Stimulated activated CD4-positive, alpha-beta T cell treated with anti-CD3 and anti-CD28 coated beads, Interleukin-15, amount 100 ng/mL, for 24 hours (primary cell): ENCODE results near the gene KIAA0040.
A peak's percentile ranks its signal among the peaks of the same experiment; 100 is the strongest.

Experiments
- DNase-seq: peaks from one replicate; pipeline ENCODE4 v3.0.0-alpha.2; 2020

Gene KIAA0040

GRCh38 chr1:175192630-175193526 lies at the start of gene KIAA0040:
TSS of gene KIAA0040 (minus strand) at chr1:175192776. CDS start at chr1:175161013, 31,763 bp downstream.
- peak; percentile 78 for DNase-seq

DNA sequence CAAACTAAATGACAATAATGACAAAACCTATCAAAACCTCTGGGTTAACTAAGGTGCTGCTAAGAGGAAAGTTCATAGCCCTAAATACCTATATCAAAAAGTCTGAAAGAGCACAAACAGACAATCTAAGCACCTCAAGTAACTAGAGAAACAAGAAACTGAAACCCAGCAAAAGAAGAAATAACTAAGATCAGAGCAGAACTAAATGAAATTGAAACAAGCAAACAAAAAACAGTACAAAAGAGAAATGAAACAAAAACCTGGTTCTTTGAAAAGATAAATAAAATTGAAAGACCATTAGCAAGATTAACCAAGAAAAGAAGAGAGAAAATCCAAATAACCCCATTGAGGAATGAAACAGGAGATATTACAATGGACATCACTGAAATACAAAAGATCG lies 44.8 kb upstream of the KIAA0040 start:
- DNase-seq: no peak

GRCh38 chr1:175234639-175235038 lies 42.1 kb upstream of the KIAA0040 start:
- DNase-seq: no peak

- no peak for DNase-seq
Observed at GRCh38 chr1:175232335-175232734, 39.8 kb upstream of the KIAA0040 start.

GRCh38 chr1:175225805-175226129 lies 33.2 kb upstream of the KIAA0040 start:
- no peak for DNase-seq

- DNase-seq: no peak
Observed at GRCh38 chr1:175222296-175222938, 29.8 kb upstream of the KIAA0040 start.

DNA sequence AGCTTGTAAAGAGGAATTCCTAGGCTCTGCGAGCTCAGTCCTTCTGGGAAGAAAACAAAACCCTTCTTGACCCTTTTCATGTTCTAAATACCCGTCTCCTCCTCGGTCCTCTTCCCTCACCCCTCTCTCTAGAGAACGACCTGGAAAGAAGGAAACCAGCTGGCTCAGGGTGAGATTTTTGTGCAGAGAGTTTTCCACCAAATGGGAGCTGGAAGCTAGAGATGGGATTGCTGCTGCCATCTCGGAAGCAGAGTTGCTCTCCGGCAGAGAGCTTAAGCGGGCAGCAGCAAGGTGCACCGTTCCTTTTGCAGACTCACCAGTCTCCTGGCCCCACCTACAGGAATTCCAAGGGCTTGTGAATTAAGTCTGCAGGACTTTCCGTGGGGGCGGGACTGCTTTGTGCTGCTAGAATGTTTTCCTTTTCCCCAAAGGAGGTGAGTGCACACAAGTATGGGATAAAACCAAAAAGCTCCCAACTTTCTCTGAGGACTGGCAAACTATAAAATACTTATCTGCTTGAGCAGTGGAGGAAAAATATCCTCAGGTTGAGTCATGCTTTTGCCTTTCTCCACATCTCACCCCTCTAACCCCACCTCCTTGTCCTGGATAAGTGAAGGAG lies 29.1 kb upstream of the KIAA0040 start:
- no peak for DNase-seq

DNA sequence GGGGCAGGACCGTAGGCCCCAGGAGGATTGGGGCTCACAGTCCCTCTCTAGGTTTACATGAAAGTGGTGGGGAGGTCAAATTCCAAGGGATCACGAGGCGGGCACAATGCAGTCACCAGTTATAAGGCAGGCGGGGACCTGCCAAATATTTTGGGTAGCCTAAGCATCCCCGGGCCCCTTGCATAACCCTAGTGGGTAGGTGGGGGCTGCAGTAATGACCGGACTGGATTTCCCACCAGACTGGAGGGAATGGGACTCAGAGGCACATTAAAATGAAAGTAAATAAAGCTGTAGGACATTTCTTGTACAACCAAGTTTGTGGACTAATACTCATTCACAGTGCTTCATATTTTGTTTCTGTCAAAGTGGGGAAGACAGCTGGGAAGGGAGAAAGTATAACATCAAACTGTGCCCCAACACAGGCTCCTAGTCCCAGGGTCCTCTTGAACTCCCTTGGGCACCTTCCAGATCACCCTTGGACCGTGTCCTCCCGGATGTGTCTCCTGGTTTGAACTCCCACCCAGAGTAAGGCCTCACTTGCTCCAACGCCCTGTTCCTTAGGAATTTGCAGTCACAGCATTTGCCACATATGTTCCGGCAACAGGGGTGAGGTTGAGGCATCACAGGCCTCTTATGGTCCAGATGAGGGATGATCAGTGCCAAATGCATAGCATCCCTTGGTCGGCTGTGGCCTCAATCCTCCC lies 28.4 kb upstream of the KIAA0040 start:
- DNase-seq: no peak

DNA sequence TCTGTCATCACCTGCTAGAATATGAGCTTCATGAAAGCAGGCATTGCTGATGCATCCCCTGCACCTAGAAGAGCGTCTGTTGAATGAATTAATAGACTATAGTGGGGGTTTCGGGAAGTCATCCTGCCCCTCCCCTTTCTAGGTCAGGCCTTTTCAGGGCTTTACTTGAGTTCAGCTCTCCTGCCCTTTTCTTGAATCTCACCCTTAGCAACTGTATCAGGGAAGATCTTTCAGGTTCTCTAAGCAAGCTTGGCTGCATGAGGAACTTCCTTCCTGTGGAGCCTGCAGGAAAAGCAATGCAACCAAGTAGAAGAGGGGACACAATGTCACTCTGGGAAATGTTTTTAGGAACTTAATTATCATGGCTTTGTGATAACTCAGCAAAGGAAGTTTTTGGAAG lies 27.2 kb upstream of the KIAA0040 start:
- no peak for DNase-seq

GRCh38 chr1:175218786-175219434 lies 26.3 kb upstream of the KIAA0040 start:
- DNase-seq: no peak

DNA sequence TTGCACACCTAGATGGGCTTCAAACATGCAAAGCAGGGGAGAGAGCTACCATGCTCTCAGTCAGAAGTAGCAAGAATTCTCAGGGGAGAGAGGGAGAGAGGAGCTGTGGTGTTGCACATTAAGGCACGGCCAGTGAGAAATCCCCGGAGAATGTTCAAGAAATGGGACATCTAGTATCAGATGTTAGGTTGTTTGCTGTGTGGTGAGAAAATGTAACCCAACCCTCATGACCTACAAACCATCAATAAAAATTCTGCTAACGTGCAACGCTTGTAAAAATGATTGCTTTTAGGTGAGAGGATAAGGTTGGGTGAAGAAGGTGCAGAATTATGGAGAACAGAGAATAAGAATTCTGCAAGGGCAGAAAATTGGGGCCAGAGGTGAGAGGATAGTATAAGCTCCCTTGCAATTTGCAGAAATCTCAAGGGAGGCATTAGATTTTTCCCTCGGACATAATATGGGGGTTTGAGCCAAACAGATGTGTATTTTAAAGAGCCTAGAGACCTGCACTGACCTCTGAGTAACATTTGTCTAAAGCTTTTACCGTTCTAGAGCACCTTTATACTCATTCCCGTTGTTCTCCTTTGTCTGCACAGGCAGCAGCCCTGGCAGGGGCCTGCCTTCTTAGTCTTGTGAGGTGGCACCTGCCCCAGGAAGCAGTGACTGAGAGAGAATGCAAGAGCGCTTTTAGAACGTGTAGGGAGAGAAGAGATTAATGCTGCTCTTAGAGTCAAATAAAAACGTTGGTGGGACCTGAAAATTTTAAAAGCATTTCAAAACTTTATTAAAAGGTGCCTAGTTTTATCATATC lies 25.4 kb upstream of the KIAA0040 start:
- no peak for DNase-seq

DNA sequence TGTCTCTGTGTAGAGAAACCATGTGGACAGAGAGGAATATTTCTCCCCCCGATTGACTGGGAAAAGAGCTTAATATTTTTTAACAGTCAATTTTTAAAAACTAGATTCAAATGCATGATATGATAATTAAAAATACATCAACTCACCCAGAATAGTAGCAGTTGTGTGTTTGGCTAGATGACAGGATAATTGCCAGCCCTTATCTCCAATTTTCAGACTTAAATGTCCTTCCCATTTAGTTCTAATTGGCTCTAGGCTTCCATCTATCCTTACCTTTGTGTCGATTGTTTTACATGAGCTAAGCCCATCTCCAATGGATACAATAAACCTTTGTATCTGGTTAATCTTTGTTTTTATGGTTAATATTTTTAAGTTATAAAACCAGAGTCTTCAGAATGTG lies 23.9 kb upstream of the KIAA0040 start:
- no peak for DNase-seq

- no peak for DNase-seq
Observed at GRCh38 chr1:175211656-175212055, 19.1 kb upstream of the KIAA0040 start.

DNA sequence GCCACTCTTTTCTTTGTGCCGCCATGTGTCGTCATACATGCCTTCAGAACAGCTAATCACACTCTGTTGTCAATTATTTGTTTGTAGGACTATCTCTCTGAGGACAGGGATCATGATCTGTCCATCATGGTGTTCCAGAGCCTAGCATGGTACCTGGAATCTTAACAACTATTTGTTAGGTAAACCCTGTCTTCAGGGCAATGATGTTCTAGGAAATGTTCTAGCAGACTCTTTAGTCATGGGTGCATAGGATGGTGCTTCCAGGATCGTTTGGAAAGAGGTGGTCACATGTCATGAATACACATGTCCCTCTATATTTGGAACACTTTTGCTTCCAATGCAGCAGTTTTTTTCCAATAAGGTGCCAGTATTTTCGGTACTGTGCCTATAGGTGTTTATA lies 18.2 kb upstream of the KIAA0040 start:
- DNase-seq: no peak

DNA sequence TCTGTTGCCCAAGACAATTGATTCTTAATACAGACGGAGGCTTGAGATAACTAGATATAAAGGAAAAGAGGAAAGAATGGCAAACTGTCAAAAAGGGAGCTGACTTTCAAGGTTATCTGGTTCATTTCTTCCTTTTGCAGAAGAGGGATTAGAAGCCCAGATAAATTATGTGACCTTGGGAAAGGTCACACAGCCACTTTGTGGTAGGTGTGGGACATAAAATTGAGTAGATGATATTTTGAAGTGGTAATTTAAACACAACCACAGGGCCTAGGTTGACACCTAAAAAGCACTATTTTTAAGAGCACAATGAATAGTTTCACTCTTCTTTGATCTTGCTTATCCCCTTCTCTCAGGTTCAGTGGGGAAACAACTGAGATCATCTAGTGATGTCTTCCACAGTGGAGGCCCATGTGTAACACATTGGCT lies 16.9 kb upstream of the KIAA0040 start:
- no peak for DNase-seq

GRCh38 chr1:175208773-175209492 lies 16.4 kb upstream of the KIAA0040 start:
- peak; percentile 26 for DNase-seq

DNA sequence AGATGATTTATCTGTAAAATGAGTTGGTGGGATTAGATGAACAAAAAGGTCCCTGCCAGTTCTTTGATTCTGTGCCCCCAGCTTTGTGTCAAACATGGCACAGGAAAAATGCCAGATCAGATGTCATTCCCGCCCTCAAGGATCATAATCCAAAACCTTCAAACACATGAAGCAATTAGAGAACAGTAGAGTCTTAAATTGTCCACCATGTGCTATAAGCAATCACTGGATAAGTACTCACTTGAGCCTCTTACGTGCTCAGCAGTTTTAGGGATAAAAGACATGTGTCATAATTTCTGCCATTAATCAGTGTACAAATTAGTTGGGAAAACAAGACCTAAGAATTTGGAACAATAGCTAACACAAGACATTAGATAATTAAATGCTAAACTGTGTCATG lies 15.4 kb upstream of the KIAA0040 start:
- DNase-seq: no peak

GRCh38 chr1:175206687-175207086 lies 14.1 kb upstream of the KIAA0040 start:
- DNase-seq: no peak

GRCh38 chr1:175204330-175204729 lies 11.8 kb upstream of the KIAA0040 start:
- DNase-seq: no peak

GRCh38 chr1:175203570-175204068 lies 11.0 kb upstream of the KIAA0040 start:
- no peak for DNase-seq
